Calu3 (cell line): ENCODE data around the gene TM7SF3. TPM values are rescaled to one million over a fixed set of nuclear protein-coding genes. Genes with fewer than 3 reads are reported as not detected.

Source experiments
- BruUV-seq: library from RNA; stranded (reverse); fragments of 400-500 nt; replicated peaks from 2 replicates; lab custom pipeline; 2021; lab: Mats Ljungman, UMichigan
- CTCF ChIA-PET: fragments of 300-600 bp; sonication (Branson Sonifier 250); formaldehyde crosslinking; loops from one replicate; lab custom pipeline; 2022; ENCODE audit warnings: antibody characterized with exemption; lab: Charles Lee
- DNase-seq: peaks from one replicate; pipeline ENCODE4 v3.0.0; 2022
- H3K27ac Mint-ChIP-seq: one replicate; pipeline ENCODE4 v1.8.0; 2022; ENCODE audit warnings: mixed read lengths; ENCODE audit not compliant: unreplicated experiment
- H3K27me3 Mint-ChIP-seq: one replicate; pipeline ENCODE4 v1.8.0; 2022; ENCODE audit warnings: mixed read lengths; ENCODE audit not compliant: unreplicated experiment
- H3K36me3 Mint-ChIP-seq: one replicate; pipeline ENCODE4 v1.8.0; 2022; ENCODE audit warnings: mild to moderate bottlenecking, moderate library complexity, mixed read lengths; ENCODE audit not compliant: insufficient read depth, unreplicated experiment
- H3K4me1 Mint-ChIP-seq: one replicate; pipeline ENCODE4 v1.8.0; 2022; ENCODE audit warnings: mild to moderate bottlenecking, low read depth, mixed read lengths; ENCODE audit not compliant: unreplicated experiment
- H3K4me3 Mint-ChIP-seq: one replicate; pipeline ENCODE4 v1.8.0; 2022; ENCODE audit warnings: mild to moderate bottlenecking, low read depth, moderate library complexity, mixed read lengths; ENCODE audit not compliant: unreplicated experiment
- H3K9me3 Mint-ChIP-seq: one replicate; pipeline ENCODE4 v1.8.0; 2022; ENCODE audit warnings: low read depth, mixed read lengths; ENCODE audit not compliant: unreplicated experiment
- intact Hi-C: fragments of 100-400 bp; cut with micrococcal nuclease; formaldehyde crosslinking; loops from one replicate; pipeline ENCODE4 v1.10.0; 2022; ENCODE audit not compliant: unreplicated experiment
- total RNA-seq: library from RNA; stranded (reverse); gene quantifications from 2 replicates; pipeline ENCODE4 v1.2.3, GENCODE V29; 2022
- TF ChIP-seq, protein P1 (sequence below): fragments of 200-600 bp; IDR thresholded peaks from one replicate; pipeline ENCODE4 v1.8.0; 2022; ENCODE audit warnings: antibody characterized with exemption; ENCODE audit not compliant: unreplicated experiment

The TM7SF3 gene
- total RNA-seq, 1 experiment from 2014 or later, result 70.0 TPM

- BruUV-seq, result no TSS peak
- intact Hi-C loops, result no loop called here
- no peak for DNase-seq
- CTCF ChIA-PET, result no interaction called here
- Mint-ChIP-seq H3K9me3 (no peaks in the 10 kb centered on the region), H3K4me1 (no peaks in the 10 kb centered on the region), H3K27me3 (no peaks in the 10 kb centered on the region), H3K27ac (no peak overlapping the region), H3K4me3 (no peak overlapping the region), H3K36me3 (peaks cover 5% of the 10 kb centered on the region)
- TF ChIP-seq, protein P1, sequence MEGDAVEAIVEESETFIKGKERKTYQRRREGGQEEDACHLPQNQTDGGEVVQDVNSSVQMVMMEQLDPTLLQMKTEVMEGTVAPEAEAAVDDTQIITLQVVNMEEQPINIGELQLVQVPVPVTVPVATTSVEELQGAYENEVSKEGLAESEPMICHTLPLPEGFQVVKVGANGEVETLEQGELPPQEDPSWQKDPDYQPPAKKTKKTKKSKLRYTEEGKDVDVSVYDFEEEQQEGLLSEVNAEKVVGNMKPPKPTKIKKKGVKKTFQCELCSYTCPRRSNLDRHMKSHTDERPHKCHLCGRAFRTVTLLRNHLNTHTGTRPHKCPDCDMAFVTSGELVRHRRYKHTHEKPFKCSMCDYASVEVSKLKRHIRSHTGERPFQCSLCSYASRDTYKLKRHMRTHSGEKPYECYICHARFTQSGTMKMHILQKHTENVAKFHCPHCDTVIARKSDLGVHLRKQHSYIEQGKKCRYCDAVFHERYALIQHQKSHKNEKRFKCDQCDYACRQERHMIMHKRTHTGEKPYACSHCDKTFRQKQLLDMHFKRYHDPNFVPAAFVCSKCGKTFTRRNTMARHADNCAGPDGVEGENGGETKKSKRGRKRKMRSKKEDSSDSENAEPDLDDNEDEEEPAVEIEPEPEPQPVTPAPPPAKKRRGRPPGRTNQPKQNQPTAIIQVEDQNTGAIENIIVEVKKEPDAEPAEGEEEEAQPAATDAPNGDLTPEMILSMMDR, result no peak
Measured at GRCh38 chr12:27000961-27001360, 13.2 kb downstream of the TM7SF3 start.

DNA sequence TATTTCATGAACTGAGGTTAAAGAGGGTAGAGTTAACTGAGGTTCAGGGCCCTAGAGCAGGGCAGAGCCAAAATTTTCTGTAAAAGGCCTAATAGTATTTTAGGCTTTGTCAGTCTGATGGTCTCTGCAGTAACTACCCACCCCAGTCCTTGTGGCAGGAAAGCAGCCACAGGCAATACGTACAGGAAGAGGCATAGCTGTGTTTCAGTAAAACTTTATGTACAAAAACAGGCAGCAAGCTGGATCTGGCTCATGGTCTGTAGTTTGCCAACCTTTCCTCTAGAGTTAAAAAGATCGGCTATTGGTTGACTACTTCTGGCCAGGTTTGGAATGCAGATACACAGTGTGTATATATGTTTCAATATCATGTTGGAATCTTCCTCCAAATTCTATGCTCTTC is 17.2 kb downstream of the TM7SF3 start:
- Mint-ChIP-seq H3K4me3 (no peak overlapping the region), H3K36me3 (peaks cover 4% of the 10 kb centered on the region), H3K9me3 (no peaks in the 10 kb centered on the region), H3K27me3 (no peaks in the 10 kb centered on the region), H3K27ac (no peak overlapping the region), H3K4me1 (no peaks in the 10 kb centered on the region)
- no TSS peak for BruUV-seq
- TF ChIP-seq, protein P1, result no peak
- no peak for DNase-seq
- CTCF ChIA-PET, result no interaction called here
- intact Hi-C loops, result no loop called here

DNA sequence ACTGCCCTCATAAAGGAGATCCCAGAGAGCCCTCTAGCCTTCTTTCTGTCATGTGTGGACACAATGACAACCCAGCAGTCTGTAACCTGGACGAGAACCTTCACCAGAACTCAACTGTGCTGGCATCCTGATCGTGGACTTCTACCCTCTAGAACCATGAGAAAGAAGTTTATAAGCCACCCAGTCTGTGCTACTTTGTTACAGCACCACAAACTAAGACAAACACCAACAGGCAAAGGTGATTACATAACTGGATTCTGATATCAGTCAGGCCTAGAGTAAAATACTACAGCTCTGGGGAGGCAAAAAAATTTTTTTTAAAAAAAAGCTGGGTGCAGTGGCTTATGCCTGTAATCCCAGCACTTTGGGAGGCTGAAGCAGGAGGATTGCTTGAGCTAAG is 18.5 kb downstream of the TM7SF3 start:
- no peaks in the 10 kb centered on the region for H3K36me3 Mint-ChIP-seq
- intact Hi-C loops, result no loop called here
- TF ChIP-seq, protein P1, result no peak
- H3K4me3 Mint-ChIP-seq, result no peak overlapping the region
- no peaks in the 10 kb centered on the region for H3K27me3 Mint-ChIP-seq
- H3K9me3 Mint-ChIP-seq, result no peaks in the 10 kb centered on the region
- no peaks in the 10 kb centered on the region for H3K4me1 Mint-ChIP-seq
- DNase-seq, result no peak
- CTCF ChIA-PET, result no interaction called here
- H3K27ac Mint-ChIP-seq, result no peak overlapping the region
- no TSS peak for BruUV-seq

- no peak overlapping the region for H3K4me3 Mint-ChIP-seq
- no peaks in the 10 kb centered on the region for H3K36me3 Mint-ChIP-seq
- TF ChIP-seq, protein P1, result no peak
- BruUV-seq, result no TSS peak
- CTCF ChIA-PET, result no interaction called here
- no peaks in the 10 kb centered on the region for H3K27me3 Mint-ChIP-seq
- no peak overlapping the region for H3K27ac Mint-ChIP-seq
- intact Hi-C loops, result no loop called here
- no peaks in the 10 kb centered on the region for H3K9me3 Mint-ChIP-seq
- no peaks in the 10 kb centered on the region for H3K4me1 Mint-ChIP-seq
- no peak for DNase-seq
Measured at GRCh38 chr12:26994109-26994508, 20.1 kb downstream of the TM7SF3 start.
